ENCODE measurements around the gene UROD.

The UROD gene

GRCh38 chr1:45007311-45007710, 4.7 kb upstream of the UROD start:
- in situ Hi-C loops (cut with HindIII; ENCODE audit: low sequenced_read_pairs) = loop anchor here (25.0 kb wide), 1 partner anchor 280 kb away; no protein-coding TSS in a partner anchor

DNA sequence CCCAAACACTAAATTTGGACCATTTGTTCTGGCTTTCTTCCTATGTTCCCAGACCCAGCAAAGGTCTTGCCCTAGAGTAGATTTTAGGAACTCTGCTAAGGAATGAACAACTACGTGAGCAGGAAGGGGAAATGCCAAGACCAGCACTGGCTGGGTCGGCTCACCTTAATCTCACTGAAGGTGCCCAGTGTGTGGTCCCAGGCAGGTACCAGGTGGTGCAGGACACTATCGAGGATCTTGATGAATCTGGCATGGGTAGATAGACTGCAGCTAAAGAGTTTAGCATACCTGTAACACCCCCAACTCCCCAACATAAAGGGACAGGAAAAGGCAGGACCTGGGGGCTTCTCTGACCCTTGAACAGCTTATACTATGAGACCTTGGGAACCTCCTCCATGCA, 4.0 kb upstream of the UROD start:
- in situ Hi-C loops (cut with HindIII; ENCODE audit: low sequenced_read_pairs) = loop anchor here (25.0 kb wide), 1 partner anchor 279 kb away; no protein-coding TSS in a partner anchor

DNA sequence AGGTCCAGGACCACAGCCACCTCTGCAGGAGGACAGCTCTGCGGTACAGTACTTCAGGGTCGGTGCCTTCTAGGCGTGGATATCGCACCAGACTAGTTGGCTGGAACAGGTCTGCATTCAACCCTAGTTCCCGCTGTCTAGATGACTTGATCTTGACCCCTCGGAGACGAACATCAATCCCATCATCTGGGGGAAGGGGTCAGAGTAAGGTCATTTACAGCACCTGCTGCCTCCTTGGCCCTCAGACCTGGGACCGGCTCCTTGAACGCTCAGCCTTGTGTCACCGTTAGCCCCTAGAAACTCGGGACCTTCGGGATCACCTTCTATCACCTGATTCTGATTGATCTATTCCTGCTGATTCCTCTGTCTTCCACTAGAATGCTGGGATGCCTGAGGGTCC, 3.5 kb upstream of the UROD start:
- in situ Hi-C loops (cut with HindIII; ENCODE audit: low sequenced_read_pairs) = loop anchor here (25.0 kb wide), 1 partner anchor 279 kb away; no protein-coding TSS in a partner anchor

GRCh38 chr1:45009296-45009865, 2.7 kb upstream of the UROD start:
- in situ Hi-C loops (cut with HindIII; ENCODE audit: low sequenced_read_pairs) = loop anchor here (25.0 kb wide), 1 partner anchor 278 kb away; no protein-coding TSS in a partner anchor

- in situ Hi-C loops (cut with HindIII; ENCODE audit: low sequenced_read_pairs) = loop anchor here (25.0 kb wide), 1 partner anchor 277 kb away; no protein-coding TSS in a partner anchor
These were observed 1.8 kb upstream of the UROD start for GRCh38 chr1:45009956-45010854.

DNA sequence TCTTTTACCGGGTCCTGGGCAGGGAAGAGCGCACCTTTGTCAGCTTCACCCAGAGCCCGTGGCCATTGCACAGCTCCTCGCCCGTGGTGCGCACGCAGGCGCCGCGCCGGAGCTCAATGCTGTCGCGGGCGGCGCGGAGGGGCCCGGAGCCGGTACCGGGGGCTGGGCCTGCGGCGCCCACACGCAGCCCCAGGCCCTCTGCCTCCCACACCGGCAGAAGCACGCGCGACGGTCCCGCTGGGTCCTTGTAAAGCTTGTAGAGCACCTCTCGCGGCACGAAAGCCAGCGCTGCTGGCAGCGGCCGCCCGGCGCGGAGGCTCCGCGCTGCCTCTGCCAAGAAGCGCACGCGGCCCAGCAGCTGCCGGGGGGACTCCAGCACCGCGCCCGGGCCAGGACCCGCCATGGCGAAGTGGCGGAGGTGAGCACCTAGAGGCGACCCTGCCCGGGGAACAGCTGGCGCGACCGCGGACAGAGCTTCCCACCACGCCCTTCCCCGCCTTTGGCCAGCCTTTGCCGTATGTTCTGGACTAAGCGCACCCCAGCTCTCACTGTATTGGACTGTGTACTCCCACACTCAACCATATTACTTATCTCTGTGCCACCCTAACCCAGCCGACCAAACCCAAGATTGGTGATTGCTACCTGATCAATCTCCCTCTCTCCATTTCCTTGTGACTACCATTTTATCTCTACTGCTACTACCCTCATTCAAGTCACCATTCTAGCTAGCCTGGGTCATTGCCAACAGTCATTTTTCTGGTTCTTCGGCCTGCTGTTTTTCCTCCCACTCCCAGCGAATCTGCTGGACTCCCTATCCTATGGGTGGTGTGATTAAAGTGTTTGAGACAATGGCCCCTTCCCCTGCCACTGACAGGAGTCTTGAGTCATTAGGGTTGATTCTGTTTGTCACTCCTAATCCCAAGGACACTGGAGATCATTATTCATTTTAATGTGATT, 921 bp upstream of the UROD start, which contains the start of gene HECTD3:
Gene HECTD3 (minus strand): TSS at position 470 of the 957 bp plus-strand sequence. CDS start 67 bp downstream, at position 403.
- in situ Hi-C loops (cut with HindIII; ENCODE audit: low sequenced_read_pairs) = loop anchor here (25.0 kb wide), 1 partner anchor 276 kb away; no protein-coding TSS in a partner anchor

DNA sequence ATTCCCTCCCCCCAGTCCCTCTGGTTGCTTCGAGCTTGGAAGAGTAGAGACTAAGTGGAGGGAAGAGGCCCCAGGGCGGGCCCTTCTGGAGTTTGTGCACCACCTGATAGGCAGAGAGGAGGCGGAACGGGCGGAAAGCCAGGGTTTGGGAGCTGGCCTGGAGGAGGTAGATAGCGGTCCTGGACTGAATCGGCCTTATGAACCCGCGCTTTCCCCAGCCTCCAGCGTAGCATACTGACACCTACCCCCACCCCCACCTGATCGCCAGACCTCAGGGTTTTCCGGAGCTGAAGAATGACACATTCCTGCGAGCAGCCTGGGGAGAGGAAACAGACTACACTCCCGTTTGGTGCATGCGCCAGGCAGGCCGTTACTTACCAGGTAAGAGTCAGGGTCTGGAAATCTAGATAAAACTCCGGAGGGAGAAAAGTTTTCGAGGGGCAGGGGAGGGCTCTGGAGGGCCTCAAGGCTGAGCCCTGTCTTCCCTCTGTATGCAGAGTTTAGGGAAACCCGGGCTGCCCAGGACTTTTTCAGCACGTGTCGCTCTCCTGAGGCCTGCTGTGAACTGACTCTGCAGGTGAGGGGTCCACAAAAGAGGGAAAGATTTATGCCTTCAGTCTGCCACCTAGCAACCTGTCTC, 705 bp downstream of the UROD start:
- in situ Hi-C loops (cut with HindIII; ENCODE audit: low sequenced_read_pairs) = loop anchor here (25.0 kb wide), 1 partner anchor 275 kb away; no protein-coding TSS in a partner anchor

- in situ Hi-C loops (cut with HindIII; ENCODE audit: low sequenced_read_pairs) = loop anchor here (25.0 kb wide), 1 partner anchor 274 kb away; no protein-coding TSS in a partner anchor
These were observed 1.6 kb downstream of the UROD start for GRCh38 chr1:45013551-45014209.

- in situ Hi-C loops (cut with HindIII; ENCODE audit: low sequenced_read_pairs) = loop anchor here (25.0 kb wide), 1 partner anchor 273 kb away; no protein-coding TSS in a partner anchor
These were observed 2.4 kb downstream of the UROD start for GRCh38 chr1:45014321-45015028.

DNA sequence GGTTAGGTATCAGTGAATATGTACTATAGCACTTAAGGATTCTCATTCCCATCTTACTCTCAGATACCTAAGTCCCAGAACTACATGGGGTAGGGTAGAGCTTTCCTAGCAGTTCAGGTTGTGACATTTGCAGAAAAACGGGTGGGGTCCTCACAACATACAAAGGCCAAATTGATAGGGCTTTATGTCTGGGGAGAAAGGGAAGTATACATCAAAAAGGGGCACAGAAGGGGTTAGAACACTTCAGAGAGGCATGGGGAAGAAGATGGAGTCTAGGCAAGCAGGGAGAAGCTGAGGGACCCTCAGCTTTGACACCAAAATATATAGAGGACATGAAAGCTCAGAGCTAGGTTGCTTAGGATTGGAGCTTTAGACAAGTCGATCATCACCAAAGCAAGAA, 3.6 kb downstream of the UROD start:
- in situ Hi-C loops (cut with HindIII; ENCODE audit: low sequenced_read_pairs) = loop anchor here (25.0 kb wide), 1 partner anchor 272 kb away; no protein-coding TSS in a partner anchor

DNA sequence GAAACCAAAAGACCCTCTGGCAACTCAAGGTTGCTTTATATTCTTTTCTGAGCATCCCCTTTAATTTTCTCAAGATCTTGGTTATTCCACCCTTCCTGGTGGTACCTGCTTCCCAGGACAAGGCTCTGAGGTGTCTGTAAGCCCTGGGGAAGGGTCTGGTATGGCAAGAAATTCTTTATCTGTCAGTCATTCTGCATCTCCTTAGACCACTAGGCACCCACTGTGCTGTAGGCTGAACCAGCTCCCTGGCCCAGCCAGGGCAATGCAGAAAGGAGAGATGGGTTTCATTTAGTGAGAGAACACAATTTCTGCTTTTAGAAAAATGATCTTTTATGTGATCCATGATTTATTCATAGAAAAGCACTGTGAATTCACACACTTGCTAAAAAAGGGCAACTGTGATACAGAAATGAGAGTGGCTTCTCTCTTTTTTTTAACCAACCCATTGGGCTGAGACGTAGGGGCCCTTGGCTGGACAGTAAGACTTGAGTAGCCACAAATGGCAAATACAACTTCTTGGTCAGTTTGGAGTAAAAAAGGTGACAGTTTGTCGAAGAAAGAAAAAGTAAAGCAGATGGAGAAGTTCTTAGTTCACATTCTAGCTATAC, 4.1 kb downstream of the UROD start:
- in situ Hi-C loops (cut with HindIII; ENCODE audit: low sequenced_read_pairs) = loop anchor here (25.0 kb wide), 1 partner anchor 271 kb away; no protein-coding TSS in a partner anchor

DNA sequence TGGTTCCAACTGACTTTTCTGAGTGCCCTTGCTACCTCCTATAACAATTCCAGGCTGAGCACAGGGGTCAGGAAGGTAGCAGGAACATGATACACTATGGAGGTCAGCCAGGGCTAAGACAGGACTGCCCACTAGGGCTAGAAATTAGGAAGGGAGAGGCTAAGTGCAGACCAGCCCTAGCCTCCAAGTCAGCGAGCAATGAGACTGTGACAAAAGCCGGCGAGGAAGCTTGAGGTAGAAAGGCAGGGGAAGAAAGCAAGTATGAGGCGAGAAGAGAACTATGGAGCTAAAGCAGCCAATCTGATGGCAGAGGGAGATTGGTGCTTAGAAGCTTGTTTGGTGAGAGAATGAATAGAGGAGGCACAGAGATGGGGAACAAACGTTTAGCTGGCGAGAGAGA, 4.7 kb downstream of the UROD start:
- in situ Hi-C loops (cut with HindIII; ENCODE audit: low sequenced_read_pairs) = loop anchor here (25.0 kb wide), 1 partner anchor 271 kb away; no protein-coding TSS in a partner anchor

- in situ Hi-C loops (cut with HindIII; ENCODE audit: low sequenced_read_pairs) = loop anchor here (25.0 kb wide), 1 partner anchor 269 kb away; no protein-coding TSS in a partner anchor
These were observed 6.7 kb downstream of the UROD start for GRCh38 chr1:45018599-45019230.

GRCh38 chr1:45023663-45024062, 11.6 kb downstream of the UROD start:
- in situ Hi-C loops (cut with HindIII; ENCODE audit: low sequenced_read_pairs) = loop anchor here (25.0 kb wide), 1 partner anchor 264 kb away; no protein-coding TSS in a partner anchor

DNA sequence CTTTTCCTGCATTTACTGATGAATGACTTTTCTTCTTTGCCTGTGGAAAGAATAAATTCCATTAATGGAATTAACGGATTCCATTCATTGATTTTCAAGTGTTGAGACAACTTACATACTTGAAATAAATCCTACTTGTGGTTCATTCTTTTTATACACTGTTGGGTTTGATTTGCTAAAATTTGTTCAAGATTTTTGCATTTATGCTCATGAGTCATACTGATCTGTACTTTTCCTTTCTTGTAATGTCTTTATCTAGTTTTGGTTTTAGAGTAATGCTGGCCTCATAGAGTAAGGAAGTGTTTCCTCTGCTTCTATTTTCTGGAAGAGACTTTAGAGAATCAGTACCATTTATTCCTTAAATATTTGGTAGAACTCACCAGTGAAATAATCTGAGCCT, 14.4 kb downstream of the UROD start:
- in situ Hi-C loops (cut with HindIII; ENCODE audit: low sequenced_read_pairs) = no loop called here

DNA sequence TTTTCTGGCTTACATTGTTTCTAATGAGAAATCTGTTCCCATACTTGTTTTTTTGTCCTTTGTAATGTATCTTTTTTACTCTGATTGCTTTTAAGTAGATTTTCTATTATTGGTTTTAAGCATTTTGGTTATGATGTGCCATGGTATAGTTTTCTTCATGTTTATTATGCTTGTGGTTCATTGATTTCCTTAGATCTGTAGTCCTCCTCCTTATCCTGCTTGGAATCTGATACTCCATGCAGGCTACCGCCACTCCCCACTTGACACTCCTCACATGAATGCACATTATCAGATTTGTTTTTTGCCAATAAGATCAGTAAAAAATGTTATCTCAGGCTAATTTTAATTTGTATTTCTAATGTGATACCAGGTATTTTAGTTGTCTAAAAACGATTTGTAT, 20.8 kb downstream of the UROD start:
- in situ Hi-C loops (cut with HindIII; ENCODE audit: low sequenced_read_pairs) = no loop called here

- in situ Hi-C loops (cut with HindIII; ENCODE audit: low sequenced_read_pairs) = no loop called here
These were observed 21.3 kb downstream of the UROD start for GRCh38 chr1:45033356-45033755.
